Right renal pelvis (tissue), 4 donors: ENCODE data around the gene RIPOR1. TPM values are rescaled to one million over a fixed set of nuclear protein-coding genes. Genes with fewer than 3 reads are reported as not detected.

ENCODE experiments used
- DNase-seq, 4 donors: peaks; one replicate each; pipeline ENCODE4 v3.0.0-alpha.2; 2013; ENCODE audit warnings: low read depth in 4 of 4, low spot score in 3 of 4, missing footprints in 1 of 4
- polyA plus RNA-seq, 4 donors: library from polyadenylated mRNA; unstranded; fragments of 120-200 nt; gene quantifications; one replicate each; pipeline ENCODE4 v1.2.1, GENCODE V29; 2013; ENCODE audit not compliant: insufficient read length in 4 of 4

RIPOR1 gene
- polyA plus RNA-seq, 4 donors, result 110 to 137 (median 117) TPM

DNA sequence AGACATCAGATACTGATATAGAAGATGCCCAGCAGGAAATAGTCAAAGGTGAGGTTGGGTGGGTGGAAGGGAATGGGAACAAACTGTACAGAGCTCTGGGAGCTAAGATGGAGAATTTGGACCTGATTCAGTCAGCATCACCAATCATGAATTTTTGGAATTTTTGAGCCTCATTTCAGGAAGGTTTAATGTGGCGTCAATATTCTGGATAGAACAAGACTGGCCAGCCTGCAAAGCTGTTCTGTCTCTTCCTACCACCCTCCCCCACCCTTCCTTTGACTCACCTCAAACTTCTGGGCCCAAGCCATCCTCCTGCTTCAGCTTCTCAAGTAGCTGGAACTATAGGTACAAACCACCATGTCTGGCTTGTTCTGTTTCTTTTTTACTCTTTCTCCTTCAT, 66.3 kb downstream of the RIPOR1 start:
- DNase-seq, result no peak

Other genes starting within 250 kb of the RIPOR1 start
- 10 to 100 TPM; 11.5 to 16.4 (median 13.8) TPM for gene PLEKHG4, start 249.3 kb upstream of the RIPOR1 start, polyA plus RNA-seq
- gene KCTD19, start 202.1 kb upstream of the RIPOR1 start, polyA plus RNA-seq, result 1 to 10 TPM in 1 of 4 donors, under 1 TPM in 3; 0.84 to 1.7 (median 0.88) TPM
- 1 to 10 TPM; 3.5 to 4.6 (median 3.9) TPM for gene LRRC36, start 202.0 kb upstream of the RIPOR1 start, polyA plus RNA-seq
- 10 to 100 TPM; 51.7 to 75.7 (median 60.2) TPM for gene TPPP3, start 135.3 kb upstream of the RIPOR1 start, polyA plus RNA-seq
- 10 to 100 TPM; 13.2 to 16.8 (median 14.4) TPM for gene ZDHHC1, start 112.4 kb upstream of the RIPOR1 start, polyA plus RNA-seq
- gene HSD11B2, start 97.7 kb upstream of the RIPOR1 start, polyA plus RNA-seq, result 10 to 100 TPM; 49.6 to 57.9 (median 52.0) TPM
- 100 to 1,000 TPM in 1 of 4 donors, 10 to 100 TPM in 3; 82.6 to 104 (median 91.2) TPM for gene ATP6V0D1, start 47.7 kb upstream of the RIPOR1 start, polyA plus RNA-seq
- under 1 TPM in 2 of 4 donors, not detected in 2; 0.25 to 0.31 TPM for gene AGRP, start 45.3 kb upstream of the RIPOR1 start, polyA plus RNA-seq
- gene CTCF, start 33.7 kb downstream of the RIPOR1 start, polyA plus RNA-seq, result 10 to 100 TPM; 77.8 to 89.6 (median 86.4) TPM
- gene CARMIL2, start 116.3 kb downstream of the RIPOR1 start, polyA plus RNA-seq, result 1 to 10 TPM in 2 of 4 donors, under 1 TPM in 2; 0.87 to 1.5 (median 1.1) TPM
- 10 to 100 TPM; 21.0 to 28.9 (median 23.4) TPM for gene ACD, start 131.4 kb downstream of the RIPOR1 start, polyA plus RNA-seq
- 1 to 10 TPM; 2.1 to 4.3 (median 3.2) TPM for gene PARD6A, start 132.1 kb downstream of the RIPOR1 start, polyA plus RNA-seq
- gene ENKD1, start 137.9 kb downstream of the RIPOR1 start, polyA plus RNA-seq, result 10 to 100 TPM; 20.4 to 31.1 (median 24.8) TPM
- 1 to 10 TPM; 2.7 to 4.6 (median 3.4) TPM for gene C16orf86, start 138.0 kb downstream of the RIPOR1 start, polyA plus RNA-seq
- gene GFOD2, start 190.5 kb downstream of the RIPOR1 start, polyA plus RNA-seq, result 10 to 100 TPM; 20.5 to 24.9 (median 21.5) TPM